Natural killer cell treated with Interleukin-12 subunit alpha and Interleukin-12 subunit beta and Interleukin-15 and Interleukin-18, amount 100 ng/mL, for 72 hours (primary cell): Measurements from ENCODE around the gene HSDL2. TPM values are rescaled to one million over a fixed set of nuclear protein-coding genes. Genes with fewer than 3 reads are reported as not detected.
"Not testable (repeated sequence)": the region's sequence is repeated elsewhere in the genome, so short reads cannot be mapped to it uniquely, and the experiment has no call there.

ENCODE experiments used
- ATAC-seq, 2 donors: fragments of 150-1000 bp; cut with Tn5 transposase in 1 of 2; sonication (Bioruptor Pico), chemical (Tn5 transposase) in 1 of 2; 2 replicates each; pipeline ENCODE4 v1.10.0; 2021
- DNase-seq: peaks from one replicate; pipeline ENCODE4 v3.0.0; 2022; ENCODE audit warnings: low spot score
- H3K27ac Mint-ChIP-seq, 2 donors: 1 replicate in 1 of 2; 2 replicates in 1 of 2; pipeline ENCODE4 v1.8.0; 2022; ENCODE audit warnings: mixed read lengths in 2 of 2, mild to moderate bottlenecking in 1 of 2, moderate library complexity in 1 of 2
- H3K27me3 Mint-ChIP-seq, 2 donors: 1 replicate in 1 of 2; 2 replicates in 1 of 2; pipeline ENCODE4 v1.8.0; 2022; ENCODE audit warnings: mixed read lengths in 2 of 2
- H3K36me3 Mint-ChIP-seq: one replicate; pipeline ENCODE4 v1.8.0; 2022; ENCODE audit warnings: mixed read lengths
- H3K4me1 Mint-ChIP-seq, 2 donors: 1 replicate in 1 of 2; 2 replicates in 1 of 2; pipeline ENCODE4 v1.8.0; 2022; ENCODE audit warnings: low read depth in 2 of 2, mixed read lengths in 2 of 2, mild to moderate bottlenecking in 1 of 2
- H3K4me3 Mint-ChIP-seq: one replicate; pipeline ENCODE4 v1.8.0; 2022; ENCODE audit warnings: mixed read lengths
- H3K9me3 Mint-ChIP-seq: 2 replicates; pipeline ENCODE4 v1.8.0; 2022; ENCODE audit warnings: mixed read lengths
- total RNA-seq, 2 donors: library from RNA; stranded (reverse); gene quantifications; one replicate each; pipeline ENCODE4 v1.2.3, GENCODE V29; 2022

The HSDL2 gene
- total RNA-seq, 2 donors from 2014 or later, result 15.6 to 19.6 TPM

- not testable (repeated sequence) for H3K4me1 Mint-ChIP-seq, H3K4me3 Mint-ChIP-seq, H3K36me3 Mint-ChIP-seq, DNase-seq, H3K9me3 Mint-ChIP-seq, ATAC-seq, H3K27ac Mint-ChIP-seq, H3K27me3 Mint-ChIP-seq
Observed at GRCh38 chr9:112512377-112512776, 132.5 kb downstream of the HSDL2 start.

GRCh38 chr9:112516769-112517168 lies 136.9 kb downstream of the HSDL2 start:
- DNase-seq (no peak), ATAC-seq (no peak)
- Mint-ChIP-seq H3K4me1 (no peaks in the 10 kb centered on the region), H3K9me3 (no peaks in the 10 kb centered on the region), H3K27ac (no peak overlapping the region), H3K36me3 (no peaks in the 10 kb centered on the region), H3K4me3 (no peak overlapping the region), H3K27me3 (no peaks in the 10 kb centered on the region)

- no peak for ATAC-seq
- no peak for DNase-seq
- H3K36me3 Mint-ChIP-seq, result no peaks in the 10 kb centered on the region
- H3K9me3 Mint-ChIP-seq, result no peaks in the 10 kb centered on the region
- H3K4me3 Mint-ChIP-seq, result no peak overlapping the region
- H3K27ac Mint-ChIP-seq, result no peak overlapping the region
- H3K27me3 Mint-ChIP-seq, result no peaks in the 10 kb centered on the region
- H3K4me1 Mint-ChIP-seq, result no peaks in the 10 kb centered on the region
Observed at GRCh38 chr9:112520069-112520468, 140.2 kb downstream of the HSDL2 start.

- no peaks in the 10 kb centered on the region for H3K27me3 Mint-ChIP-seq
- DNase-seq (no peak), ATAC-seq (no peak)
- H3K9me3 Mint-ChIP-seq, result no peaks in the 10 kb centered on the region
- no peaks in the 10 kb centered on the region for H3K36me3 Mint-ChIP-seq
- no peak overlapping the region for H3K4me3 Mint-ChIP-seq
- no peak overlapping the region for H3K27ac Mint-ChIP-seq
- H3K4me1 Mint-ChIP-seq, result no peaks in the 10 kb centered on the region
Observed at GRCh38 chr9:112520656-112521055, 140.7 kb downstream of the HSDL2 start.

Other genes with a start within 250 kb of the HSDL2 start
- gene SUSD1, start 204.8 kb upstream of the HSDL2 start, total RNA-seq, result 10 to 100 TPM; 20.0 to 23.4 TPM
- 100 to 1,000 TPM; 123 to 143 TPM for gene PTBP3, start 46.5 kb upstream of the HSDL2 start, total RNA-seq
- gene KIAA1958, start 106.7 kb downstream of the HSDL2 start, total RNA-seq, result 10 to 100 TPM in 1 of 2 donors, 1 to 10 TPM in 1; 3.5 to 14.6 TPM